ENCODE data around the gene DCLK1.

The DCLK1 gene

DNA sequence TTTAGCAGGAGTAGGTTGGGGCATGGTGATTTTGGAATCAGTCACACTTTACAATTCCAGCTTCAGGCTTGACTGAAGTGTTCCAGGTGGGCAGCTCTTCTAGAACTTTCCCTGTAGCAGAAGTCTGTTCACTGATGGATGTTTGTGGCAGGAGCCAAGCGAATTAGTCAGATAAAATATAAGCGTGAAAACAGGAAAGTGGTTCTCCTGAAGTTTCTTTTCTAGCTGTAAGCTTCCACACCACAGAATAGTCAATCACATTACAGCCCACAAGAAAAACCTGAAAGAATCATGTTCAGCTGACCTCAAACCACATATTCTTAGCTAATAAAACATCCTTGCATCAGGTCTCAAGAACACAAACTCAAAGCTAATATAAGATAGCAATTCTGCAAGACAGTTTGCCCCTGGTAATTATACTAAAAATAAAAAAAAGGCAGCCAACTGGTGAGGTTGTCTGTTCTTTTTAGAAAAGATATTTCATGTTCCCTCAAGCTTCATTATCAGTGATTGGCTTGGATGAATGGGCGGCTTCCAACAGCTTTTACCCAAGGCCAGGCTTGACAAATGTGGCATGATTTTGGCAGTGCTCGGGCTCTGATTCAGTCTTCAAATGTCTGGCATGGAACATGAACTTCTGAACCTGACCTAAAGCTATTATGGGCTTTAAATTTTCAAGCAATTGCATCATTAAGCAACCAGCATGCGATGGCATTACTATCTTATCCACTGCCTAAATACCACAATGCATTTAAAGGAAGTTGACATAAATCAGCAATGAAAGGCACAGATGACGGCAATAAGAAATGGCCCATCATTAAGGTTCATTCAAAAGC lies 136.8 kb downstream of the DCLK1 start:
- peak; percentile 83 for DNase-seq (ENCODE audit: low read depth)
- no peak overlapping the region for H3K4me3 ChIP-seq (ENCODE audit: low read depth, low read length)
- TF ChIP-seq CTCF (conservative IDR thresholded peaks at IDR 0.05; ENCODE audit: low read depth, low read length), result no peak

GRCh38 chr13:35993686-35994085 lies 137.5 kb downstream of the DCLK1 start:
- no peak overlapping the region for H3K4me3 ChIP-seq (ENCODE audit: low read depth, low read length)
- no peak for DNase-seq (ENCODE audit: low read depth)
- no peak for TF ChIP-seq CTCF (conservative IDR thresholded peaks at IDR 0.05; ENCODE audit: low read depth, low read length)

- H3K4me3 ChIP-seq (ENCODE audit: low read depth, low read length), result no peak overlapping the region
- DNase-seq (ENCODE audit: low read depth), result no peak
- no peak for TF ChIP-seq CTCF (conservative IDR thresholded peaks at IDR 0.05; ENCODE audit: low read depth, low read length)
These were observed 138.2 kb downstream of the DCLK1 start for GRCh38 chr13:35992964-35993363.

GRCh38 chr13:35990196-35990595 lies 141.0 kb downstream of the DCLK1 start:
- peak; percentile 18 for TF ChIP-seq CTCF (conservative IDR thresholded peaks at IDR 0.05; ENCODE audit: low read depth, low read length)
- H3K4me3 ChIP-seq (ENCODE audit: low read depth, low read length), result no peak overlapping the region
- DNase-seq (ENCODE audit: low read depth), result no peak

DNA sequence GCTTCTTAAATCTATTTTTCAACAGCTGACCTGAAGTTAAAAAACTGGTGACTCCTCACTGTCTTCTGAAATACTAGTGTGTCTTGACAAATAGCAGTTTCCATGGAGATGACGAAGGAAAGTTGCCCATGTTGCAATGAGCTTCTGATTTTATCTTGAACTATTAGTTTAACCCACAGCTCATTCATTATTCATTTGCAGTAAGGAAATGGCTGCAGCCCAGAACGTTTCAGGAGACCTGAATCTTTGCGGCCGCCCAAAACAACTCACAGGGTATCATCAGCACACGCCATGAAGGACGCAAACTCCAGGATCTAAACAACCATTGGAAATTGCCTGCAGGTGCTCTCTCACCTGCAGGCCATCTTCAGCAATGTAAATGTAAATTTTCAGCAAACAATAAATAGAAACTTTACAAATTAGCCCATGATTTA lies 142.5 kb downstream of the DCLK1 start:
- peak; percentile 63 for DNase-seq (ENCODE audit: low read depth)
- TF ChIP-seq CTCF (conservative IDR thresholded peaks at IDR 0.05; ENCODE audit: low read depth, low read length), result no peak
- no peak overlapping the region for H3K4me3 ChIP-seq (ENCODE audit: low read depth, low read length)

GRCh38 chr13:35987572-35988513 lies 143.3 kb downstream of the DCLK1 start:
- DNase-seq (ENCODE audit: low read depth), result no peak
- no peak overlapping the region for H3K4me3 ChIP-seq (ENCODE audit: low read depth, low read length)
- no peak for TF ChIP-seq CTCF (conservative IDR thresholded peaks at IDR 0.05; ENCODE audit: low read depth, low read length)
